Esophagus muscularis mucosa (tissue), 4 donors: ENCODE measurements around the gene ANTKMT. TPM values are rescaled to one million over a fixed set of nuclear protein-coding genes. Genes with fewer than 3 reads are reported as not detected.
A peak's percentile ranks its signal among the peaks of the same experiment; 100 is the strongest.

ENCODE experiments used
- DNase-seq: peaks from one replicate; pipeline ENCODE4 v3.0.0-alpha.2; 2017; ENCODE audit errors: extremely low spot score
- H3K27ac ChIP-seq, 4 donors: fragments of 200-600 bp; sonication (generic); replicated peaks in 1 of 4; 1 replicate in 3 of 4; 2 replicates in 1 of 4; pipeline ENCODE4 v1.5.1; 2016 to 2019; ENCODE audit warnings: mild to moderate bottlenecking in 1 of 4
- H3K27me3 ChIP-seq, 4 donors: fragments of 200-600 bp; sonication (generic); one replicate each; pipeline versions ENCODE4 v1.5.1 to v1.6.0; 2016 to 2019
- H3K36me3 ChIP-seq, 4 donors: fragments of 200-600 bp; sonication (generic); one replicate each; pipeline ENCODE4 v1.5.1; 2016 to 2019
- H3K4me1 ChIP-seq, 4 donors: fragments of 200-600 bp; sonication (generic); one replicate each; pipeline ENCODE4 v1.5.1; 2016 to 2019
- H3K4me3 ChIP-seq, 4 donors: fragments of 200-600 bp; sonication (generic); 1 replicate in 2 of 4; 2 replicates in 2 of 4; pipeline ENCODE4 v1.5.1; 2016 to 2019; ENCODE audit warnings: mild to moderate bottlenecking in 4 of 4, moderate library complexity in 1 of 4
- H3K9me3 ChIP-seq, 4 donors: fragments of 200-600 bp; sonication (generic); 1 replicate in 3 of 4; 2 replicates in 1 of 4; pipeline ENCODE4 v1.5.1; 2016 to 2019
- EP300 ChIP-seq: sonication (generic); formaldehyde crosslinking; IDR thresholded peaks from one replicate; pipeline ENCODE4 v1.6.1; 2017; ENCODE audit warnings: antibody characterized with exemption
- POLR2A ChIP-seq: fragments of 450-650 bp; IDR thresholded peaks from one replicate; pipeline ENCODE4 v1.6.1; 2017; ENCODE audit warnings: antibody characterized with exemption, moderate library complexity, mild to moderate bottlenecking, low read depth
- POLR2AphosphoS5 ChIP-seq, 2 donors: sonication (generic); formaldehyde crosslinking; IDR thresholded peaks; one replicate each; pipeline ENCODE4 v1.6.1; 2017; ENCODE audit warnings: antibody characterized with exemption in 2 of 2
- WGBS: methylation state at CpG from one replicate; pipeline ENCODE4 v1.1.5; 2018; 5-methylcytosine and 5-hydroxymethylcytosine counted together
- intact Hi-C: fragments of 100-400 bp; cut with DNase I; formaldehyde crosslinking; loops from one replicate; pipeline ENCODE4 v1.15.1; 2023
- total RNA-seq, 4 donors: library from RNA; depleted of rRNA; stranded (reverse); fragments of >200 nt; gene quantifications; one replicate each; pipeline versions ENCODE4 v1.1.0 to v1.2.1, GENCODE V29; 2016
- TF ChIP-seq, protein P1 (sequence below), 3 experiments: fragments of 200-600 bp in 2 of 3; fragments of 450-650 bp in 1 of 3; sonication (generic) in 2 of 3; IDR thresholded peaks; one replicate each; pipeline ENCODE4 v1.5.1; 2017 to 2019; ENCODE audit warnings: antibody characterized with exemption in 3 of 3, mild to moderate bottlenecking in 2 of 3, moderate library complexity in 1 of 3

The ANTKMT gene
- total RNA-seq, 4 donors from 2014 or later, result 26.5 to 48.6 (median 40.3) TPM

GRCh38 chr16:684961-685696, 35.8 kb upstream of the ANTKMT start:
- intact Hi-C loops, result no loop called here
- DNase-seq, result no peak
- 94% methylated on average over 53 of the region's 61 CpGs for WGBS
- peaks cover 21 to 52% (median 40%) of the 10 kb centered on the region in 4 donors for H3K36me3 ChIP-seq
- H3K4me3 ChIP-seq, result peak overlapping the region; percentile 72 to 80 (median 79)
- H3K27ac ChIP-seq, result peak overlapping the region; percentile 73 to 87 (median 80)
- no peak for TF ChIP-seq POLR2AphosphoS5 (IDR thresholded peaks at IDR 0.05)
- TF ChIP-seq, protein P1, sequence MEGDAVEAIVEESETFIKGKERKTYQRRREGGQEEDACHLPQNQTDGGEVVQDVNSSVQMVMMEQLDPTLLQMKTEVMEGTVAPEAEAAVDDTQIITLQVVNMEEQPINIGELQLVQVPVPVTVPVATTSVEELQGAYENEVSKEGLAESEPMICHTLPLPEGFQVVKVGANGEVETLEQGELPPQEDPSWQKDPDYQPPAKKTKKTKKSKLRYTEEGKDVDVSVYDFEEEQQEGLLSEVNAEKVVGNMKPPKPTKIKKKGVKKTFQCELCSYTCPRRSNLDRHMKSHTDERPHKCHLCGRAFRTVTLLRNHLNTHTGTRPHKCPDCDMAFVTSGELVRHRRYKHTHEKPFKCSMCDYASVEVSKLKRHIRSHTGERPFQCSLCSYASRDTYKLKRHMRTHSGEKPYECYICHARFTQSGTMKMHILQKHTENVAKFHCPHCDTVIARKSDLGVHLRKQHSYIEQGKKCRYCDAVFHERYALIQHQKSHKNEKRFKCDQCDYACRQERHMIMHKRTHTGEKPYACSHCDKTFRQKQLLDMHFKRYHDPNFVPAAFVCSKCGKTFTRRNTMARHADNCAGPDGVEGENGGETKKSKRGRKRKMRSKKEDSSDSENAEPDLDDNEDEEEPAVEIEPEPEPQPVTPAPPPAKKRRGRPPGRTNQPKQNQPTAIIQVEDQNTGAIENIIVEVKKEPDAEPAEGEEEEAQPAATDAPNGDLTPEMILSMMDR (IDR thresholded peaks at IDR 0.05), result no peak
- TF ChIP-seq POLR2A, result no peak
- TF ChIP-seq EP300, result no peak
- H3K9me3 ChIP-seq, result no peaks in the 10 kb centered on the region
- H3K27me3 ChIP-seq, result no peaks in the 10 kb centered on the region
- peaks cover 64 to 94% (median 72%) of the 10 kb centered on the region in 4 donors for H3K4me1 ChIP-seq

GRCh38 chr16:685967-686366, 35.0 kb upstream of the ANTKMT start:
- H3K4me1 ChIP-seq, result peaks cover 61 to 96% (median 76%) of the 10 kb centered on the region in 4 donors
- 67% methylated on average over 10 of the region's 10 CpGs for WGBS
- H3K36me3 ChIP-seq, result peaks cover 21 to 52% (median 40%) of the 10 kb centered on the region in 4 donors
- H3K27me3 ChIP-seq, result no peaks in the 10 kb centered on the region
- H3K4me3 ChIP-seq, result no peak overlapping the region
- TF ChIP-seq POLR2A (no peak), EP300 (no peak), POLR2AphosphoS5 (IDR thresholded peaks at IDR 0.05) (no peak)
- TF ChIP-seq, protein P1 (IDR thresholded peaks at IDR 0.05), result peak in 2 of 3 experiments; percentile 12 to 30
- H3K9me3 ChIP-seq, result no peaks in the 10 kb centered on the region
- DNase-seq, result no peak
- intact Hi-C loops, result no loop called here
- no peak overlapping the region for H3K27ac ChIP-seq

DNA sequence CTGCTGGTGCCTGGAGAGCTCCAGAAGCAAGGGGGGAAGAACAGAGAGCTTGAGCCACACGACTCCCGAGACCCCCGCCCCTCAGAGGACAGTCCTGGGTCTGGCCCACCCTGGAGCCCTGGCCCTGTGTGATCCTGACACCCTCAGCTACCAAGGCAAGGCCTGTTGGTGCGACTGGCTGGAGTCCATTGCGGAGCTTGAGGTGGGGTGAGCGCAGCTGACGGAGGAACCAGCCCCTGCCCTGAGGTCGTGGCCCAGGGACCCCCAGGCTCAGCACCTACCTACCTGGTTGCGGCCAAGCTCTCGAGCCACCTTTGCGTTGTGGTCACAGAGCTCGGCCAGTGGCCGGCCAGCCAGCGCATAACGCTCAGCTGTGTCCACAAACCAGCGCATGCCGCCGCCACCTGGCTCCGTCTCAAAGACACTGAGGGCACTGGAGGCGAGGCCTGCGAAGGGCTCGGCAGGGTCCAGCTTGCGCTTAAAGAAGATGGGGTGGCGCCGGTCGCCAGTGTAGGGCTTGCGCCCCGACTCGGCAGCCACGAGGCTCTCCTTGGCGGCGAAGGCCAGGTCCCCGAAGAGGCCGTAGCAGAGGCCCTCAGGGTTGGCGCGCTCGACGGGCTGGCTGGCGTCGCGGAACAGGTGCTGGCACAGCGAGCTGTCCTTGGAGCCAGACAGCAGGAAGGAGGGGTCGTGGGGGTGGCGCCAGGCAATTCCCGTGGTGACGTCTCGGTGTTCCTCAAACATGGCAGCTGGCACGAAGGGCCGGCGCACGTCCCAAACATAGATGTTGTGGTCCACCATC, 34.3 kb upstream of the ANTKMT start:
- 95% methylated on average over 25 of the region's 51 CpGs for WGBS
- H3K4me1 ChIP-seq, result peaks cover 54 to 89% (median 69%) of the 10 kb centered on the region in 4 donors

GRCh38 chr16:687499-687898, 33.4 kb upstream of the ANTKMT start:
- intact Hi-C loops, result no loop called here
- Histone ChIP-seq H3K9me3 (no peaks in the 10 kb centered on the region), H3K4me3 (no peak overlapping the region), H3K4me1 (peaks cover 46 to 81% (median 60%) of the 10 kb centered on the region in 4 donors), H3K27ac (no peak overlapping the region), H3K27me3 (peaks cover 0 to 4% (median 0%) of the 10 kb centered on the region in 4 donors), H3K36me3 (peaks cover 12 to 39% (median 27%) of the 10 kb centered on the region in 4 donors)
- DNase-seq, result no peak
- 88% methylated on average over 17 of the region's 19 CpGs for WGBS
- no peak for TF ChIP-seq EP300
- TF ChIP-seq POLR2A, result no peak
- no peak for TF ChIP-seq POLR2AphosphoS5 (IDR thresholded peaks at IDR 0.05)
- TF ChIP-seq, protein P1 (IDR thresholded peaks at IDR 0.05), result no peak

More for the DNA sequence above, 34.3 kb upstream of the ANTKMT start:
- H3K27ac ChIP-seq, result no peak overlapping the region
- intact Hi-C loops, result no loop called here
- H3K36me3 ChIP-seq, result peaks cover 20 to 47% (median 35%) of the 10 kb centered on the region in 4 donors
- H3K27me3 ChIP-seq, result no peaks in the 10 kb centered on the region
- no peak for DNase-seq
- H3K9me3 ChIP-seq, result no peaks in the 10 kb centered on the region
- no peak overlapping the region for H3K4me3 ChIP-seq
- TF ChIP-seq POLR2AphosphoS5 (IDR thresholded peaks at IDR 0.05), result no peak
- TF ChIP-seq POLR2A, result no peak
- no peak for TF ChIP-seq EP300
- TF ChIP-seq, protein P1 (IDR thresholded peaks at IDR 0.05), result no peak
